Measurements from ENCODE around the gene CRHR2.

Gene CRHR2

DNA sequence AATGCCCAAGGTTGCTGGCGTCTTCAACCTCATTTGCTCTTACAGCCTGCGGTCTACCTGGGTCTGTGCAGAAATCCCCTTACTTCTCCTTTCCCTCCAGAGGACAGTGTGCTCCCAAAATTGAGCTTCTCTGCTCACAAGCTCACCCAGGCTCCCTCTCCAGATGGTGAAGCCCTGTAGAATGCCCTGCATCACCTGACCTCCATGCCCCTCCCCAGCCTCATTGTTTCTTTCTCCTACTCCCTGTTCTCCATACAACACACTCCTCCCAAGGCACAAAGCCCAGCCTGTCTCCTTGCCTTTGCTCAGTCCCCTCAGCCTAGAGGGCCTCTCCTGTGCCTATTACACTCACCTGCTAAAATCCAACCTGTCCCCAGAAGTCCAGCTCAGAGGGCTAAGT is 3.5 kb downstream of the CRHR2 start:
- Mint-ChIP-seq H3K4me3 (no peak overlapping the region), H3K36me3 (ENCODE audit: low read depth) (no peaks in the 10 kb centered on the region), H3K4me1 (ENCODE audit: low read depth) (peaks cover 11% of the 10 kb centered on the region), H3K9me3 (no peaks in the 10 kb centered on the region), H3K27ac (no peak overlapping the region), H3K27me3 (peaks cover 69% of the 10 kb centered on the region)
- no peak for DNase-seq

DNA sequence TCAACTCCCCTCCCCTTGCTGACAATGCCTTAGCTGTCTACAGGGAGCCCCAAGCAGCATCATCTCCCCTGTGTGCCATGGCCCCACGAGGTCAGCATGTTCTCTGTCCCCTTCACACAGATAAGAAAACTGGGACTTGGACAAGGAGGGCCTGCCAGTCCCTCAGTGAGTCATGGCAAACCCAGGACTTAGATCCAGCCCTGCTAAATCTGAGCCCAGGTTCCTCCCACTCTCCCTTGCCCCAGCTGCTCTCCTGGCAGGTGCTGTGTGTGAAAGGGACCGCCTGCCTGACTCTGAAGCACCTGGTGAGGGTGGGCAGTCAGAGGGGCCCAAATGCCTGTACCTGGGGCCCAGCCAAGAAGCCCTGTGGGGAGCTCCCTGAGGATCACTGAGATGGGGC is 7.4 kb downstream of the CRHR2 start:
- H3K9me3 Mint-ChIP-seq, result no peaks in the 10 kb centered on the region
- no peaks in the 10 kb centered on the region for H3K4me1 Mint-ChIP-seq (ENCODE audit: low read depth)
- H3K27ac Mint-ChIP-seq, result no peak overlapping the region
- no peaks in the 10 kb centered on the region for H3K36me3 Mint-ChIP-seq (ENCODE audit: low read depth)
- DNase-seq, result no peak
- peaks cover 39% of the 10 kb centered on the region for H3K27me3 Mint-ChIP-seq
- H3K4me3 Mint-ChIP-seq, result no peak overlapping the region

DNA sequence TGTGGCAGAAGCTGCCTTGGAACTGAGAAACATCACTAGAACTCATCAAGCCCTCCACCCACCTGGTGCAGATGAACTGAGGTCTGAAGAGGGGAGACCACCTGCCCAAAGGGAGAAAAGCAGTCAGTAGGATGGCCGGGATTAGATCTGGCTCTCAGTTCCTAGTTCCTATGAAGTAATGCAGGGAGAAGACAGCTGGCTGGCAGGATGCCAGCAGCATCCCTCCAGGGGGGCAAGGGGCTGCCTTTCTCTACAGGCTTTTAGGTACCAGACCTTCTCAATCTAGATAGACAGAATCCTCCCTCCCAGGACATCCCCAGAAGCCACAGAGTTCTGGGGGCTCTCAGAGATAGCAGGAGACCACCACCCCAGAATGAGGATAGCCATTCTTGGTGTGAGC is 7.8 kb downstream of the CRHR2 start:
- H3K36me3 Mint-ChIP-seq (ENCODE audit: low read depth), result no peaks in the 10 kb centered on the region

DNA sequence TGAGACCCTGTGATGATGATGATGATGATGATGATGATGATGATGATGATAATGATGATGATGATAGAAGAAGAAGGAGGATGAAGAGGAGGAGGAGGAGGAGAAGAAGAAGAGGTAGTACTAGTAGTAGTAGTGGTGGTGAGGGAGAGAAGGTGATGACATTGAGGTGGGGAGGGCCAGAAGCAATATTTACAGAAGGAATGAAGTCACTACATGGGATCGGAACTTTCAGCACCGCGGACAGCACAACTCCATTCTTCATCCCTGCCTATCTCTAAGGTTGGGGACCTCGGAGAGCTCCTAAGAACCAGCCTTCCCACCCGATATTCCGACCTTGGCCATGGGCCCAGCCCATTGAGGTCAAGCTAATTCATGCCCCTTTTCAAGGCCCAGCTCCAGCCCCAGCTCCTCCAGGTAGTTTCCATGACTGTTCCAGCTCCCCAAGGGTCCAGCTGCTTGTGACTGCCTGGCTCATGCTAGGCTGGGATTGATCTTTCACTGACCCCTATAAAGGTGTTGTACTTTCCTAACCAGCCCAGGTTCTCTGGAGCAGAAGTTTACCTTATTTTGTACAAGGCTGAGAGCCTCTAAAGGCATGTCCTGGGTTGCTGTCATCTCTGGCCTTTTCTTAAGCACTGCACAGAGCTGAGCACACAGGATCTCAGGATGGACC is 10.3 kb downstream of the CRHR2 start:
- peaks cover 14% of the 10 kb centered on the region for H3K27me3 Mint-ChIP-seq
- H3K27ac Mint-ChIP-seq, result no peak overlapping the region
- DNase-seq, result no peak
- H3K9me3 Mint-ChIP-seq, result no peaks in the 10 kb centered on the region
- no peaks in the 10 kb centered on the region for H3K36me3 Mint-ChIP-seq (ENCODE audit: low read depth)
- H3K4me3 Mint-ChIP-seq, result no peak overlapping the region
- no peaks in the 10 kb centered on the region for H3K4me1 Mint-ChIP-seq (ENCODE audit: low read depth)

More for the DNA sequence above, 7.8 kb downstream of the CRHR2 start:
- H3K4me1 Mint-ChIP-seq (ENCODE audit: low read depth), result no peaks in the 10 kb centered on the region
- peaks cover 34% of the 10 kb centered on the region for H3K27me3 Mint-ChIP-seq
- H3K9me3 Mint-ChIP-seq, result no peaks in the 10 kb centered on the region
- no peak overlapping the region for H3K27ac Mint-ChIP-seq
- H3K4me3 Mint-ChIP-seq, result no peak overlapping the region
- DNase-seq, result no peak

DNA sequence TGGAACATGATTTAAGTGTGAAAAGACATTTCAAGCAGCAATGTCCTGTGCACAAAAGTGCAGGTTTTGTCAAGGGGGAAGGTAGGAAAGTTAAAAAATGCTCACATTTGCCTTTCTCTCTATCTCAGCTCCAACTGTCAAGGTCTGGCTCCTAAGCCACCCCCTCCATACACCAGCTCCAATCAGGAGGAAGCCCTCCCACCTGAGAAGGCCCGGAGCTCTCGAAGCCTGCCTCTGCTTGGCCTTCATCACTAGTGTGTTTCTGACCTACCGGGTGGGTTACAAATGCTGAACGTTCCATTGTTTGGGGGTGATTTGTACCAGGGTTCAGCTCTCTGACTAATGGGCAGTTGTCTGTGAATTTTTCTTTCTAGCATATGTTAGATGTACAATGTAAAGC is 14.2 kb downstream of the CRHR2 start:
- no peaks in the 10 kb centered on the region for H3K36me3 Mint-ChIP-seq (ENCODE audit: low read depth)
- no peaks in the 10 kb centered on the region for H3K9me3 Mint-ChIP-seq
- H3K27ac Mint-ChIP-seq, result no peak overlapping the region
- no peak for DNase-seq
- H3K27me3 Mint-ChIP-seq, result peaks cover 3% of the 10 kb centered on the region
- no peaks in the 10 kb centered on the region for H3K4me1 Mint-ChIP-seq (ENCODE audit: low read depth)
- no peak overlapping the region for H3K4me3 Mint-ChIP-seq

DNA sequence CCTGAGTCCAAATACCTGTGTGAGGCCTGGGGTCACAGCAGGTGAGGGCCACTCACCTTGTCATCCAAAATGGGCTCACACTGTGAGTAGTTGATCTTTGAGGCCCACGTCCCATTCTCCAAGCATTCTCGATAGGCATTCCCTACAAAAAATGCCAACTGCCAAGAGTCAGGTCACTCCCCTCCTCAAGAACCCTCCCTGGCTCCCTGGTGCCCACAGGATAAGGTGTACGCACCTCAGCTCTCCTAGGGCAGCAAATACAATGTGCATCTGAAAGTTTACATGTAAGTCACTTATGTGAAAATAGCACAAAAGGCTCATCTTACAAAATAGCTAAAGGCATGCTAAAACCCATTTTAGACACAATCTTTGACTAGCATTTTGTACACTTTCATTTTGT is 15.1 kb downstream of the CRHR2 start:
- Mint-ChIP-seq H3K4me1 (ENCODE audit: low read depth) (no peaks in the 10 kb centered on the region), H3K27me3 (peaks cover 3% of the 10 kb centered on the region), H3K4me3 (no peak overlapping the region), H3K27ac (no peak overlapping the region), H3K36me3 (ENCODE audit: low read depth) (no peaks in the 10 kb centered on the region), H3K9me3 (no peaks in the 10 kb centered on the region)
- no peak for DNase-seq

DNA sequence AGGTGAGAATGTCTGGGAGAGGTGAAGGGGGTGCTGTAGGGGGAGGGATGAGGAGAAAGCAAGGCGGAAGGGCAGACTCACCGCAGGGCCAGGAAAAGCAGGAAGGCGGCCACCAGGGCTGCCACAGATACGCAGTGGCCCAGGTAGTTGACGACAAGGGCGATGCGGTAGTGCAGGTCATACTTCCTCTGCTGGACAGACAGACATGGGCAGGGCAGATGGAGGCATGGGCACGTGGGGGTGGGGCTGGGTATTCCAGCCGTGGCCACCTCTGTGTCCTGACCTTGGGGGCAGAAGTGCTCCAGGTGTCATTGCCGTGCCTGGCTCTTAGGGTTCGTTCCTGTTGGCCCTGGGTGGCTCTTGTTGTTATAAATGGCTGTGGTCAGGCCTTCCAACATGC is 16.8 kb downstream of the CRHR2 start:
- Mint-ChIP-seq H3K4me1 (ENCODE audit: low read depth) (no peaks in the 10 kb centered on the region), H3K36me3 (ENCODE audit: low read depth) (no peaks in the 10 kb centered on the region), H3K27ac (no peak overlapping the region), H3K27me3 (no peaks in the 10 kb centered on the region), H3K9me3 (no peaks in the 10 kb centered on the region), H3K4me3 (no peak overlapping the region)
- no peak for DNase-seq

DNA sequence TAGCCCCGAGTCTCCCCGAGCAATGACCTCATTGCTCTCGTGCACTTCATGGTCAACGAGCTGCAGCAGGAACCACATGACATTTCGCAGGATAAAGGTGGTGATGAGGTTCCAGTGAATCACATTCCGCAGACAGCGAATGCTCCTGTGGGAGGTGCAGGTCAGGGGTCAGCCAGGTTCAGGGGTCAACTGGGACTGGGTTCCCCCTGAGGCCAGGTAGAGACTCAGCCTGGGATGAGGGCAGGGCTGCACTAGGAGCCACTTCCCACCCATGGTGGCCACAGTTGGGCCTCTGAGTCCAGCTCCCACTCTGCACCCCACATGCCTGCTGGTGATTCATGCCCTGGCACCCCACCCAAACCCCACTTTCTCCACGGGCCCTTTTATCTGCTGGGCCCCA is 17.2 kb downstream of the CRHR2 start:
- Mint-ChIP-seq H3K27me3 (no peaks in the 10 kb centered on the region), H3K36me3 (ENCODE audit: low read depth) (no peaks in the 10 kb centered on the region), H3K27ac (no peak overlapping the region), H3K4me3 (no peak overlapping the region), H3K9me3 (no peaks in the 10 kb centered on the region), H3K4me1 (ENCODE audit: low read depth) (no peaks in the 10 kb centered on the region)
- no peak for DNase-seq

DNA sequence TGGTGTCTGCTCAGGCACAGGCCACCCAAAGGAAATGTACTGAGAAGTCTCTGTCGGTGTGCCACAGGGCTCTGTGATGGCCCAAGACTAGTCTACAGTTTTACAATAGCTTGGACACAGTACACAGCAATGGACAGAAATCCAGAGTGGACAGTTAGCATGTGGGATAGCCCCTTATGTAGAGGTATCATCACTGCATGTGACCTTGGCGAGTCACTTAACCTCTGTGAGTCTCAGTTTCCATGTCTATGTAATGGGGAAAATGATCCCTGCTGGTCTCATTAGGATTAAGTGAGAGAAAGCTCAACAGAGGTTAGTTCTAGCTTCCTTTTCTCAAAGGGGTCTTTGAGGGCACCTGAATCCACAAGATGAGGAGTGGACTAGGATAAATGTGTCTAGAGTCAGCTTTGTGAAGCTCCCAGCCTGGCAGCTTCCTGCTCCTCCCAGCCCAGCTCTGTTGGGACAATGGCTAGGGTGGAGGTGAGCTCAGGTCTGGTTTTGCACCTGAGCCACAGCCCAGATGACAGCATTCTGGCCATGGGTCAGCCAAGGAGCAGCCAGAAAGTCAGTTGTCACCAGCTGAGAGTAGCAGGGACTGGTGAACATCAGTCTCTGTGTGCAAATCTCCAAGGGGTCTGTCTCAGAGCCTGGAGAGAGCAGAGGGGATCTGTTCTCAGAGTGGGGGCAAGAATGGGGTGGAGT is 17.9 kb downstream of the CRHR2 start:
- Mint-ChIP-seq H3K9me3 (no peaks in the 10 kb centered on the region), H3K27ac (no peak overlapping the region), H3K36me3 (ENCODE audit: low read depth) (no peaks in the 10 kb centered on the region), H3K4me3 (no peak overlapping the region), H3K4me1 (ENCODE audit: low read depth) (no peaks in the 10 kb centered on the region), H3K27me3 (no peaks in the 10 kb centered on the region)
- DNase-seq, result no peak

DNA sequence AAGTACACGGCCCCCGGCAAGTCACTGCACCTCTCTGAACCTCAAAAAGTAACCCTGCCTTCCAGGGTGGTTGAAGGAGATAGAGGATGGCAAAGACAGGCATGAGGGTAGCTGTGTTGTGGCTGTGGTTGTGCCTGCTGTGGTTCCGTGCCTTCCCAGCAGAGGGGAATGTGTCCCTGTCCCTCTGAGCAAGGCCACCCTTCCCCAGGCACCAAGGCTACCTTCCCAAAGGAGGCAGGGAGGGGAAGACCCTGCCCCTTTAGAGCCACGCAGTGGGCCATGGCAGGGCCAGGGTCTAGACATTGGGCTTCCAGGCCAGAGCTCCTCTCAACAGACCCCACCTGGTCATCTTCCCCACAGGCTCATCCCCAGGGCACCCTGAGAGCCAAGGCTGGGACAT is 18.8 kb downstream of the CRHR2 start:
- no peak for DNase-seq
- H3K27ac Mint-ChIP-seq, result no peak overlapping the region
- H3K9me3 Mint-ChIP-seq, result no peaks in the 10 kb centered on the region
- H3K4me1 Mint-ChIP-seq (ENCODE audit: low read depth), result no peaks in the 10 kb centered on the region
- no peak overlapping the region for H3K4me3 Mint-ChIP-seq
- no peaks in the 10 kb centered on the region for H3K36me3 Mint-ChIP-seq (ENCODE audit: low read depth)
- no peaks in the 10 kb centered on the region for H3K27me3 Mint-ChIP-seq

DNA sequence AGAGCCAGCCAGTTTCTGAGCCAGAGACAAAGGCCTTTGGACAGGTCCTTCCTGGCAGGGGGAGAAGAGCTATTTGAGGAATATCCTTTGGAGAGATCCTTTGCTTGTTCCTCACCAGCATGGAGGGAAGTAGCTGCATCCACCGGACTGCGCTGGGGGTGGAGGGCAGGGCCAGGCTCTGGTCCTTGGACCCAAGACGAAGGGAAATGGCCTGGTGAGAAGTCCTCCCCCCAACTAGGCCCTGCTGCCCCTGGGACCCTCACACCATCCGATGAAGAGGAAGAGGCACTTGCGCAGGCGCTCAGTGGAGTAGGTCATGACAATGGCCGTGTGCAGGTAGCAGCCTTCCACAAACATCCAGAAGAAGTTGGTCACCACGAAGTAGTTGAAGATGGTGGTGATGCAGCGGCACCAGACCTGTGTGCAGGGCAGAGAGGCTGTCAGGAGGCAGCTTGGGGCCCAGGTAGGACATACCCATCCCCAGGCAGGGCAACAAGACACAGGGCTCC is 19.8 kb downstream of the CRHR2 start:
- no peaks in the 10 kb centered on the region for H3K4me1 Mint-ChIP-seq (ENCODE audit: low read depth)
- no peak overlapping the region for H3K27ac Mint-ChIP-seq
- H3K4me3 Mint-ChIP-seq, result no peak overlapping the region
- H3K27me3 Mint-ChIP-seq, result no peaks in the 10 kb centered on the region
- H3K9me3 Mint-ChIP-seq, result no peaks in the 10 kb centered on the region
- DNase-seq, result no peak
- no peaks in the 10 kb centered on the region for H3K36me3 Mint-ChIP-seq (ENCODE audit: low read depth)

DNA sequence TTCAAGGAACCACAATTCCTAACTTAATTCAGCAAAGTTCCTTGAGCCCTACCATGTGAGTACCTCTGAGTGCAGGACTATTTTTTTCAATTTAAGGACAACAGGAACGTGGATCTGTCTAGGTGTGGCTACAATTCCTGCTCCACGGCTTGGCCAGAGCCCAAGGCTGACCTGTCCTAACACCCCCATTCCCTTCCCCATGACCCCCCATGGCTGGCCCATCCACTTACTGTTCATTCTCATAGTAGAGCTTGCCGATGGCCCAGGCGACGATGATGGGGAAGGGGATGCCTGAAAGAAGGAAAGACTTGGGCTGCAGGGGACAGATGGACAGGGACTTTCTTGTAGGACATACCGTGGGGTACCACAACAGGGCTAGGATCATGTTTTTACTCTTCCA is 20.3 kb downstream of the CRHR2 start:
- Mint-ChIP-seq H3K9me3 (no peaks in the 10 kb centered on the region), H3K4me3 (no peak overlapping the region), H3K4me1 (ENCODE audit: low read depth) (no peaks in the 10 kb centered on the region), H3K27me3 (no peaks in the 10 kb centered on the region), H3K27ac (no peak overlapping the region), H3K36me3 (ENCODE audit: low read depth) (no peaks in the 10 kb centered on the region)
- no peak for DNase-seq

DNA sequence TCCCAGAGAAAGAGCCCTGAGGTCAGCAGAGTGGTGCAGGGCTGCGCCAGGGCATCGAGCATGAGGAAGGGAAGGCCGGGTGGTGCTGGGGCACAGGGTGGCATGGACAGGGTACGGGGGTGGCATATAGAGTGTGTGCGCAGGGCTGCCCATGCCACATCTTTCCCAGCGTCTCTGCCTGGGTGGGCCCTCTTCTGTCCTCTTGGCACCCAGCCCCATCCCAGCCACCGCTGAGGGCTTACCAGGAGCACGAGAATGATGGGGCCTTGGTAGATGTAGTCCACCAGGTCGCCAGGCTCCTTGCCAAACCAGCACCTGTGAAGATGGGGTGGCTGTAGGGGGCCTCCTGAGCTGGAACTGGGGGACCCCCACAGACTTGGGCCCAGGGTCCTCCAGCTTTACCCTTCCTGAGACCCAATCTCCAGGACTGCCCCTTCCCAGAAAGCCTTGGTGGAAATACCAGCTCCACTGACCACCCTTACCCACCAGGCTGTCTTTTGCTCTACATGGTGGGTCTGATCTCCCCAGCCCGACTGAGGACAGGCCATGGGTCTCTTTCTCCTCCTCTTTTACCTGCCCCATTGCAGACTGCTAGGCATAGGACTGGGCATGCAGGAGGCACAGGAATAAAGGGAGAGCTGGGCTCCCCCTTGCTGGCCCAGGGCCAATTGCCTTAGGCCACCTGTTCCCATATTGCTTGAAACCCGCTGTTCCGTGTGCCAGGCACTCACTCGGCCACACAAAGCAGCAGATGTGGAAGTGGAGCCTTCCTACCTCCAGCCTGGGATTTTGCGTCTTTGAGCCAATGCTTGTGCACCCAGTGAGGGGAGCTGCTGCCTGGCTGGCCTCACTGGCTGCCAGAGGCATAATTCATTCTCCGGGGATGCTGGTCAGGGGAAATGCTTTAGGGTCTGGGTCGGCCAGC is 21.7 kb downstream of the CRHR2 start:
- Mint-ChIP-seq H3K36me3 (ENCODE audit: low read depth) (no peaks in the 10 kb centered on the region), H3K4me1 (ENCODE audit: low read depth) (no peaks in the 10 kb centered on the region)

DNA sequence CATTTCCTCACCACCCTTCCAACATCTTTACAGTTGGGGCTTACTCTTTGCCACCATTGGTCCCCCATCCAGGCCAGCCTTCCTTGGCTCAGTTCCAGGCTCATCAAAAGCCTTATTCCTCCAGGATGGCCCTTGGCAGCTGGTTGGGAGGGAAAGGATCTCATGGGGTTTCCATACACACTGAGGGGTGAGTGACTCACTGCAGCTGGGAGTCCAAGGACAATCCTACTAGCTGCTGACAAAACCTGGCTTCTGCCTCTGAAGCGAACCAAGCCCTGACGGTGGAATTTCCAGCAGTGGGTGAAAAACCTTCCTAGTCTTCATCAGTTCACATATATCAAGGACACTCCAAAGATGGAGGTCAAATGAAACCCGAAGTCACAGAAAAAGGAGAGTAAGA is 22.9 kb downstream of the CRHR2 start:
- Mint-ChIP-seq H3K9me3 (no peaks in the 10 kb centered on the region), H3K4me1 (ENCODE audit: low read depth) (no peaks in the 10 kb centered on the region), H3K4me3 (no peak overlapping the region), H3K27ac (no peak overlapping the region), H3K27me3 (no peaks in the 10 kb centered on the region), H3K36me3 (ENCODE audit: low read depth) (peaks cover 4% of the 10 kb centered on the region)
- no peak for DNase-seq

More for the DNA sequence above, 21.7 kb downstream of the CRHR2 start:
- no peaks in the 10 kb centered on the region for H3K27me3 Mint-ChIP-seq
- no peaks in the 10 kb centered on the region for H3K9me3 Mint-ChIP-seq
- no peak for DNase-seq
- no peak overlapping the region for H3K4me3 Mint-ChIP-seq
- H3K27ac Mint-ChIP-seq, result no peak overlapping the region
